HEK293T (cell line): ENCODE results near the gene INAVA.

ENCODE experiments used
- CTCF ChIA-PET: fragments of 350-600 bp; formaldehyde crosslinking; extraction: SDS; loops from one replicate; lab custom pipeline; 2021; ENCODE audit warnings: antibody characterized with exemption, inconsistent platforms; lab: Yijun Ruan, JAX
- POLR2A ChIA-PET: fragments of 350-600 bp; formaldehyde crosslinking; extraction: SDS; loops from one replicate; lab custom pipeline; 2020; ENCODE audit warnings: antibody characterized with exemption, inconsistent platforms; lab: Yijun Ruan, JAX
- DNase-seq: peaks from one replicate; pipeline ENCODE4 v3.0.0; 2012; ENCODE audit warnings: mixed read lengths; ENCODE audit errors: extremely low spot score
- ARNT ChIP-seq: fragments of 450-650 bp; IDR thresholded peaks from 2 replicates; pipeline ENCODE4 v1.6.1; 2017; ENCODE audit warnings: mild to moderate bottlenecking
- BHLHE40 ChIP-seq: fragments of 450-650 bp; IDR thresholded peaks from 2 replicates; pipeline ENCODE4 v1.6.1; 2016; ENCODE audit warnings: mild to moderate bottlenecking, moderate library complexity, borderline replicate concordance
- CTBP1 ChIP-seq: fragments of 450-650 bp; IDR thresholded peaks from 2 replicates; pipeline ENCODE4 v1.6.1; 2016; ENCODE audit warnings: borderline replicate concordance
- ELF4 ChIP-seq: fragments of 450-650 bp; IDR thresholded peaks from 2 replicates; pipeline ENCODE4 v1.6.1; 2017; ENCODE audit warnings: antibody characterized with exemption
- FOXA1 ChIP-seq: fragments of 450-650 bp; IDR thresholded peaks from 2 replicates; pipeline ENCODE4 v1.6.1; 2016; ENCODE audit warnings: mild to moderate bottlenecking
- FOXK2 ChIP-seq: fragments of 450-650 bp; IDR thresholded peaks from 2 replicates; pipeline ENCODE4 v1.6.1; 2016; ENCODE audit warnings: mild to moderate bottlenecking
- FOXM1 ChIP-seq: fragments of 450-650 bp; IDR thresholded peaks from 2 replicates; pipeline ENCODE4 v1.6.1; 2017; ENCODE audit warnings: mild to moderate bottlenecking, borderline replicate concordance
- HDGF ChIP-seq: fragments of 450-650 bp; IDR thresholded peaks from 2 replicates; pipeline ENCODE4 v1.6.1; 2017; ENCODE audit warnings: antibody characterized with exemption, borderline replicate concordance
- L3MBTL2 ChIP-seq: fragments of 450-650 bp; conservative IDR thresholded peaks from 2 replicates; pipeline ENCODE4 v1.6.1; 2016; ENCODE audit warnings: mild to moderate bottlenecking
- LEF1 ChIP-seq: fragments of 450-650 bp; IDR thresholded peaks from 2 replicates; pipeline ENCODE4 v1.6.1; 2017; ENCODE audit warnings: mild to moderate bottlenecking, borderline replicate concordance
- NFRKB ChIP-seq: fragments of 450-650 bp; IDR thresholded peaks from 2 replicates; pipeline ENCODE4 v1.6.1; 2016; ENCODE audit warnings: mild to moderate bottlenecking, moderate library complexity
- SP1 ChIP-seq: fragments of 450-650 bp; IDR thresholded peaks from 2 replicates; pipeline ENCODE4 v1.6.1; 2017
- SUZ12 ChIP-seq: fragments of 450-650 bp; IDR thresholded peaks from 2 replicates; pipeline ENCODE4 v1.6.1; 2016; ENCODE audit warnings: mild to moderate bottlenecking
- TARDBP ChIP-seq: fragments of 450-650 bp; IDR thresholded peaks from 2 replicates; pipeline ENCODE4 v1.6.1; 2016
- ZNF384 ChIP-seq: fragments of 450-650 bp; IDR thresholded peaks from 2 replicates; pipeline ENCODE4 v1.6.1; 2016
- TF ChIP-seq, protein P1 (sequence below): fragments of 450-650 bp; IDR thresholded peaks from 2 replicates; pipeline ENCODE4 v1.6.1; 2016

Gene INAVA

DNA sequence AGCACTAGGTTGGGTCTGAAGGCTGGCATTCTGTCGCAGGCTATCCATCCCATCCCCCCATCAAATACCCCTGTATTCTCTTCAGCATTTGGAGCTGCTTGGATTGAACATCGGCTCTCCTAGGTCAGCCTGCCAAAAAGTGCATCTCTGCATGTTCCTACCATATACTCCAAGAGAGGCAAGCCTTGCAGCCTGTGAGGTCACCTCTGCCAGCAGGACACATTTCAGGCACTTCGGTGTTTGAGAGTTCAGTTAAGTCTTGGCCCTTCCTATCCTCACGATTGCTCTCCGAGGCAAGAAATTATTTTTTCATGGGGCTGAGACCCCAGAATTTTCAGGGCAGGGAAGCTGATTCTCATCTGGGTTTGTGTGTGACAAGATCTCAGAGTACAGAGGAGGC lies 19.3 kb upstream of the INAVA start:
- DNase-seq = no peak
- TF ChIP-seq, protein P1, sequence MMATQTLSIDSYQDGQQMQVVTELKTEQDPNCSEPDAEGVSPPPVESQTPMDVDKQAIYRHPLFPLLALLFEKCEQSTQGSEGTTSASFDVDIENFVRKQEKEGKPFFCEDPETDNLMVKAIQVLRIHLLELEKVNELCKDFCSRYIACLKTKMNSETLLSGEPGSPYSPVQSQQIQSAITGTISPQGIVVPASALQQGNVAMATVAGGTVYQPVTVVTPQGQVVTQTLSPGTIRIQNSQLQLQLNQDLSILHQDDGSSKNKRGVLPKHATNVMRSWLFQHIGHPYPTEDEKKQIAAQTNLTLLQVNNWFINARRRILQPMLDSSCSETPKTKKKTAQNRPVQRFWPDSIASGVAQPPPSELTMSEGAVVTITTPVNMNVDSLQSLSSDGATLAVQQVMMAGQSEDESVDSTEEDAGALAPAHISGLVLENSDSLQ = no peak
- no peak for TF ChIP-seq L3MBTL2
- TF ChIP-seq FOXM1 = no peak
- no peak for TF ChIP-seq ZNF384
- TF ChIP-seq SUZ12 = no peak
- TF ChIP-seq CTBP1 = no peak
- no peak for TF ChIP-seq ELF4
- no peak for TF ChIP-seq HDGF
- no peak for TF ChIP-seq SP1
- no peak for TF ChIP-seq ARNT
- TF ChIP-seq NFRKB = no peak
- TF ChIP-seq TARDBP = no peak
- CTCF ChIA-PET = no interaction called here
- POLR2A ChIA-PET = no interaction called here

DNA sequence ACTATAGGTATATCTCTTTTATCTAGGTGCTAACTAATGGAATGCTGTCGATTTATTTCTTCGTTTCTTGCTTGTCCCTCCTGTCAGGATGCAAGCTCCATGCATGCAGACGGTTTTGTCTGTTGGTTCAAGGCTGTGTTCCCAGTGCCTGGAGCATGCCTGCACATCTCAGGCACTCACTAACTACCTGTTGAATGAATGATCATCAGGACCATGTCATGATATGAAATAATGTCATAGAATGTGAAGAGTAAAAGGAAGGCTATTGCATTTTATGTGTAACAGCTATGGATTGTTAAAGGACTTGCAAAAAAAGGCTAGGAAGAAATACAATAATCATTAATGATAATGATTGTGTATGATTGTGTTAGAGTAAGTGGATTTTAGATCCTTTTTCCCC lies 17.7 kb upstream of the INAVA start:
- TF ChIP-seq TARDBP (no peak), HDGF (no peak), FOXK2 (no peak), ZNF384 (no peak), ARNT (no peak), FOXA1 (no peak), LEF1 (no peak), L3MBTL2 (no peak), BHLHE40 (no peak), ELF4 (no peak), SUZ12 (no peak), SP1 (no peak), CTBP1 (no peak), FOXM1 (no peak), NFRKB (no peak)
- TF ChIP-seq, protein P1 = no peak
- no peak for DNase-seq
- ChIA-PET POLR2A (interaction anchor here (0.9 kb wide), 1 partner anchor 11 kb away, joined by 3 read pairs; no protein-coding TSS in a partner anchor), CTCF (interaction anchor here (0.7 kb wide), 1 partner anchor 237 kb away, joined by 5 read pairs; no protein-coding TSS in a partner anchor)

DNA sequence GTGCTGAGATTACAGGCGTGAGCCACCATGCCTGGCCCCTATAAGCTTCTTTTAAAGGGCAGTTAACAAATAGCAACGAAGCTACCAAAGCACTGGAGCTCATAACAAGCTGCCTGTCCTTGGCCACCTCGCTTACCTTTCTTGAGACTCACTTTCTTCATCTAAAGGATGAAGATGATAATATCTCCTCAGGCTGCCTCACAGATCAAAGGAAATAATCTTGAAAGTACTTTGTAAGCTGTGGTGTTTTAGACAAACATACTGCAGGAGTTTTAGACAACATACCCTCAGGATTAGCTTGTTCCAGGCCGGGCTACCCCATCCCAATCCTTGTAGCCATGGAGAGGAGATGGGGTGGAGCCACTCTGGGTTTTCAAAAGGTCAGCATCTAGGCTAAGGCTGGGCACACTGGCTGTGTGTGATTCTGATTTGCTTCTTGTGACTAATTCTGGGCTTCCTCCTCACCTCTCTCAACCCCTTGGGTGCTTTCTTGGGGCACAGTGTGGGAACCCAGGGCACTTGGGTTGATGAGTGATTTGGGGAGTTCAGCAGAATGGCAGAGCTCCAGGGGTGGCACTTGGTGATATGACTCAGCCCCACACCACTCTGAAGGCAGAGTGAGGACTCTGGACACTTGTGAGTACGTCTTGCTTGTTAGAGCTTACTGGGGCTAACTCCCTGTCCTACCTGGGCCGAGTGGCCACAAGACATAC lies 16.7 kb upstream of the INAVA start:
- ChIA-PET CTCF (no interaction called here), POLR2A (no interaction called here)
- TF ChIP-seq ARNT (no peak), FOXM1 (no peak), FOXK2 (no peak), LEF1 (no peak), ELF4 (no peak), TARDBP (no peak), NFRKB (no peak), L3MBTL2 (no peak), CTBP1 (no peak), SUZ12 (no peak), BHLHE40 (no peak), ZNF384 (no peak), SP1 (no peak), HDGF (no peak), FOXA1 (no peak)
- TF ChIP-seq, protein P1 = no peak
- no peak for DNase-seq

DNA sequence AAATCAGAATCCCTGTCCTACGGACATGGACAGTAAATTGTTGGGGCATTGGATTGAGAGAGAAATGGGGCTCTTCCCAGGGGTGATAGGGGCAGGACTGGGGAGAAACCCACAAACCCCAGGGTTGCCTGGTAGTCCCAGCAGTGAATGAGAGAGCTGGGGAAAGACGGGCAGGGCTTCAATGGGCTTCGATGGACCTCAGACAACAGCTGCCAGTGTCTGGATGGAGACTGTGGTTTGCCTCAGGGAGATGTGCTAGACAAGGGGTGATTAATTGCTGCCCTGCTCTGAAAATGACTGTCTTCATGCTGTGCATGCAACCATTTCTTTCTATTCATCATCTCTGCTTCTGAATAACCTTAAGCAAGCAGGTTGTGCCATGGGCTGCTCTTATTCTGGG lies 14.5 kb upstream of the INAVA start:
- TF ChIP-seq, protein P1 = no peak
- no peak for TF ChIP-seq SP1
- TF ChIP-seq NFRKB = no peak
- no peak for TF ChIP-seq ARNT
- TF ChIP-seq ZNF384 = no peak
- no peak for TF ChIP-seq BHLHE40
- no peak for TF ChIP-seq L3MBTL2
- no peak for TF ChIP-seq SUZ12
- no peak for TF ChIP-seq HDGF
- TF ChIP-seq FOXA1 = no peak
- no peak for TF ChIP-seq FOXM1
- TF ChIP-seq CTBP1 = no peak
- TF ChIP-seq LEF1 = no peak
- TF ChIP-seq ELF4 = no peak
- ChIA-PET CTCF (interaction anchor here (2.6 kb wide), 1 partner anchor 11 kb away, joined by 7 read pairs; no protein-coding TSS in a partner anchor), POLR2A (no interaction called here)
- DNase-seq = no peak

DNA sequence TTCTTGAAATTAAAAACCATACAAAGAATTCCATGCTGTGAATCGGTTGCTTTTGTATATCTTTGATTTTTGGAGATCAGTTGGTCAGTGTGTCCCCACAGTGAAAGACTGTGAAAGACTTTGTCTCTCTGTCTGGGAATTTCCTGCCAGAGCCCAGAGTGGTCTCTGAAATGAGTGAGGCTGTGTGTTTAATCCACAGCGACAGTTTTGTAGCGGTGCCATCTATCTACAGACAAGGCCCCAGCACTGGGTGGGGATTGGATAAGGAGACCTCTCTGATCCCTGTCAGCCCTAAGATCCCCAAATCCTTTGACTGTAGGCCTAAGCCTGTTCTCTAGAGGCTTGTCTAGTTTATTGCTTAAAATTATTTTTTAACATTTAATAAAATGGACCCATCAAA lies 11.6 kb upstream of the INAVA start:
- ChIA-PET CTCF (no interaction called here), POLR2A (no interaction called here)
- DNase-seq = no peak
- TF ChIP-seq, protein P1 = no peak
- TF ChIP-seq ARNT = no peak
- TF ChIP-seq NFRKB = no peak
- no peak for TF ChIP-seq ELF4
- TF ChIP-seq TARDBP = no peak
- TF ChIP-seq FOXA1 = no peak
- no peak for TF ChIP-seq SUZ12
- TF ChIP-seq FOXK2 = no peak
- no peak for TF ChIP-seq HDGF
- TF ChIP-seq ZNF384 = no peak
- TF ChIP-seq FOXM1 = no peak
- TF ChIP-seq L3MBTL2 = no peak
- TF ChIP-seq SP1 = no peak
- no peak for TF ChIP-seq LEF1
- TF ChIP-seq CTBP1 = no peak
- no peak for TF ChIP-seq BHLHE40
